SH-SY5Y (cell line): ENCODE data around the gene SHROOM2.

Experiments used
- GATA2 ChIP-seq: IDR thresholded peaks from 2 replicates; pipeline ENCODE4 v1.6.1; 2011; ENCODE audit warnings: mild to moderate bottlenecking, low read depth, low read length
- GATA3 ChIP-seq: IDR thresholded peaks from 2 replicates; pipeline ENCODE4 v1.6.1; 2011; ENCODE audit warnings: low read depth, mild to moderate bottlenecking, low read length, moderate library complexity

- TF ChIP-seq GATA2 (no peak), GATA3 (no peak)
Measured at GRCh38 chrX:9958183-9958582, 172.0 kb downstream of the SHROOM2 start.
